DND-41 (cell line): ENCODE data around the gene NR5A1.

Experiments used
- EZH2 ChIP-seq: IDR thresholded peaks from 3 replicates; pipeline ENCODE4 v1.6.1; 2012; ENCODE audit warnings: borderline replicate concordance, low read depth, mild to moderate bottlenecking, moderate library complexity, low read length, inconsistent platforms; ENCODE audit not compliant: severe bottlenecking
- TF ChIP-seq, protein P1 (sequence below): IDR thresholded peaks from 2 replicates; pipeline ENCODE4 v1.5.1; 2012; ENCODE audit warnings: borderline replicate concordance, low read length, moderate library complexity, mild to moderate bottlenecking; ENCODE audit not compliant: poor library complexity, severe bottlenecking; ENCODE audit errors: extremely low read depth

DNA sequence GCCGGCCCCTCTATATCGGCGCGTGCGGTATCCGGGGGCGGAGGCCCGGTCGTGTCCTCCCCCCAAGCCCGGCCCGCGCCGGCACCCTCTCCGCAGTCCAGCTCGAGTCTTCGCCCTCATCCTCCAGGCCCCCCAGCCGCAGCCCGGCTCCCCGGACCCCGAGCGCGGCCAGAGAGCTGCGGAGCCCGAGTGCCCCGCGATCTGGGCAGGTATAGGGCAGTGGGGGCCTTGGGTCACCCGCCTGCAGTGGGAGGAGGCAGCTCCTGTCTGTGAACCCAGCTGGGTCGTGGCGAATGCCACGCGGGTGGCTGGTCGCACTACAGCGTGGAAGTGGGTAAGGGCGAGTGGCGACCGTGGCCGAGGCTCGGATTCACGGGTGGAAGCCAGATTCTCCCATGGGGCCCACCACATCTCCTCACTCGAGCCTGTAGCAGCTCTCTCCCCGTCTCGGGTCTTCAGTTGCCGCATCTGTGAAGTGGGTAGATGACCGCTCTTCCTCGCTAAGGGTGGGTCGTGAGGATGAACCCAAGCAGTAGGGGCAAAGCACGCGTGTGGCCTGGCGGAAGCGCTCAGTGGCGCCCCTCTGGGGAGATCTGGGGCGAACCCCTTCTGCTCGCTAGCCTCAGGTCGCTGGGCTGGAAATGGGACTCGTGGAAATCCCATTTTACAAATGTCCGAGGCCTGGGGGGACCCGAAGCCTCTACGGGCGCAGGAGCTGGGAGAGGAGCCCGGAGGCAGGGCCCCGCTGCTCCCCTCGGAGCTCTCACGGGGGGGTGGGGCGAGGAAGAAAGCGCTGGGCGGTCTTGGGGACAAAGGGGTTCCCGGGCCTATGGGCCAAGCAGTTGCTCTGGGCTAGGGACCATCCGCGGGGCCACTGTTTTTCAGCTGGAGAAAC lies 1.9 kb downstream of the NR5A1 start:
- TF ChIP-seq, protein P1, sequence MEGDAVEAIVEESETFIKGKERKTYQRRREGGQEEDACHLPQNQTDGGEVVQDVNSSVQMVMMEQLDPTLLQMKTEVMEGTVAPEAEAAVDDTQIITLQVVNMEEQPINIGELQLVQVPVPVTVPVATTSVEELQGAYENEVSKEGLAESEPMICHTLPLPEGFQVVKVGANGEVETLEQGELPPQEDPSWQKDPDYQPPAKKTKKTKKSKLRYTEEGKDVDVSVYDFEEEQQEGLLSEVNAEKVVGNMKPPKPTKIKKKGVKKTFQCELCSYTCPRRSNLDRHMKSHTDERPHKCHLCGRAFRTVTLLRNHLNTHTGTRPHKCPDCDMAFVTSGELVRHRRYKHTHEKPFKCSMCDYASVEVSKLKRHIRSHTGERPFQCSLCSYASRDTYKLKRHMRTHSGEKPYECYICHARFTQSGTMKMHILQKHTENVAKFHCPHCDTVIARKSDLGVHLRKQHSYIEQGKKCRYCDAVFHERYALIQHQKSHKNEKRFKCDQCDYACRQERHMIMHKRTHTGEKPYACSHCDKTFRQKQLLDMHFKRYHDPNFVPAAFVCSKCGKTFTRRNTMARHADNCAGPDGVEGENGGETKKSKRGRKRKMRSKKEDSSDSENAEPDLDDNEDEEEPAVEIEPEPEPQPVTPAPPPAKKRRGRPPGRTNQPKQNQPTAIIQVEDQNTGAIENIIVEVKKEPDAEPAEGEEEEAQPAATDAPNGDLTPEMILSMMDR: no peak
- no peak for TF ChIP-seq EZH2
